ENCODE measurements around the gene SLC9A9. TPM values are rescaled to one million over a fixed set of nuclear protein-coding genes. Genes with fewer than 3 reads are reported as not detected.

SLC9A9 gene
- total and polyA plus RNA-seq, 7 experiments from 2014 or later = 9.3 to 23.1 (median 16.6) TPM

DNA sequence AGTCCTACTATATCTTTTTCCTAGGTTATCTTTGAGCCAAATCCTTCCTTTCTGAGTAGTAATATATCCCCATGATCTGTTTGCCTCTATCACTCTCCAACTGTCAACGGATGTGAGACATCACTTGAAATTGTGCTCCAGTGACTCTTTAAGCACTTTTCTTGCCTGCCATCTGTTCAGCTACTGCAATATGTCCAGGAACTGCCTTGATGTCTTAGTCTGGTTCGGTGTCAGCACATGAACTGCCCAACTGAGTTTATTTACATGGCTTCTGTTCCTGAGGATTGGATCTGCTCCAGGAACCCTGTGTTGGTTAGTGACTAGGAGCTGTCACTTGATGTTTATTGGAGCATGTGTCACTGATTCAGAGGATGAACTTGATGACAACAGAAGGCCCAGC, 116.5 kb downstream of the SLC9A9 start:
- DNase-seq (no peak), ATAC-seq (no peak)
- Mint-ChIP-seq H3K36me3 (peaks cover 0 to 24% (median 8%) of the 10 kb centered on the region in 5 donors), H3K27me3 (no peaks in the 10 kb centered on the region), H3K27ac (peak overlapping the region in 3 of 9 donors; percentile 33 to 79 (median 58)), H3K4me1 (peaks cover 0 to 14% (median 8%) of the 10 kb centered on the region in 7 donors), H3K4me3 (no peak overlapping the region), H3K9me3 (peaks cover 0 to 3% (median 0%) of the 10 kb centered on the region in 11 donors)
- H3K4me3 ChIP-seq (ENCODE audit: low read length) = no peak overlapping the region
- ChIA-PET POLR2A (no interaction called here), CTCF (no interaction called here)
- H3K36me3 ChIP-seq (ENCODE audit: control insufficient read depth in 2 of 3, insufficient read depth in 3 of 3, low read length in 3 of 3) = no peaks in the 10 kb centered on the region
- H3K27me3 ChIP-seq (ENCODE audit: control insufficient read depth in 2 of 2, insufficient read depth in 2 of 2, low read length in 2 of 2) = no peaks in the 10 kb centered on the region
- no peaks in the 10 kb centered on the region for H3K4me1 ChIP-seq (ENCODE audit: control insufficient read depth in 2 of 2, insufficient read depth in 2 of 2, low read length in 2 of 2)
- no peaks in the 10 kb centered on the region for H3K9me3 ChIP-seq (ENCODE audit: control insufficient read depth in 2 of 3, low read length in 3 of 3)
- no peak overlapping the region for H3K27ac ChIP-seq (ENCODE audit: low read depth, low read length)
- intact Hi-C loops (cut with micrococcal nuclease) = no loop called here

DNA sequence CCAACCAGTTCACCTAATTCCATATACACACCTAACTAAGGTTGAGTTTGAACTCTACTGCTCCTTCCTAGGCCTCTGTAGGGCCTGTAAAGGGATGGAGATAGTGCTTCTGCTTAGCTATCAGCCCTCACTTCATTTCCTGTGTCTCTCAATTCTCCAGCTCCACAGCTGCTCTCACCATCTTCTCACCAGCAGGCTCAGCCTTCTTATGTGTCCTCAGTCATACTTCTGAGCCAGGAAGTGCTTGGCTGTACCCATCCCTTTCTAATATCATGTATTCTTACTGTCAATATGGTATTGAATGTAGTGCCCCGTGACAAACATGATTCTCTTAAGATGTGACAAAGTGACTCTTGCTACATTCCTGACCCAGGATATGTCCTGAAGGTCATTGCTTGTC, 116.9 kb downstream of the SLC9A9 start:
- H3K27ac ChIP-seq (ENCODE audit: low read depth, low read length) = no peak overlapping the region
- Mint-ChIP-seq H3K9me3 (peaks cover 0 to 3% (median 0%) of the 10 kb centered on the region in 11 donors), H3K36me3 (peaks cover 0 to 24% (median 8%) of the 10 kb centered on the region in 5 donors), H3K27ac (peak overlapping the region in 4 of 9 donors; percentile 14 to 79 (median 46)), H3K4me1 (peaks cover 0 to 14% (median 8%) of the 10 kb centered on the region in 7 donors), H3K27me3 (no peaks in the 10 kb centered on the region), H3K4me3 (no peak overlapping the region)
- intact Hi-C loops (cut with micrococcal nuclease) = no loop called here
- no peak overlapping the region for H3K4me3 ChIP-seq (ENCODE audit: low read length)
- ChIA-PET POLR2A (no interaction called here), CTCF (no interaction called here)
- H3K27me3 ChIP-seq (ENCODE audit: control insufficient read depth in 2 of 2, insufficient read depth in 2 of 2, low read length in 2 of 2) = no peaks in the 10 kb centered on the region
- DNase-seq = no peak
- no peak for ATAC-seq
- H3K4me1 ChIP-seq (ENCODE audit: control insufficient read depth in 2 of 2, insufficient read depth in 2 of 2, low read length in 2 of 2) = no peaks in the 10 kb centered on the region
- H3K9me3 ChIP-seq (ENCODE audit: control insufficient read depth in 2 of 3, low read length in 3 of 3) = no peaks in the 10 kb centered on the region
- no peaks in the 10 kb centered on the region for H3K36me3 ChIP-seq (ENCODE audit: control insufficient read depth in 2 of 3, insufficient read depth in 3 of 3, low read length in 3 of 3)

DNA sequence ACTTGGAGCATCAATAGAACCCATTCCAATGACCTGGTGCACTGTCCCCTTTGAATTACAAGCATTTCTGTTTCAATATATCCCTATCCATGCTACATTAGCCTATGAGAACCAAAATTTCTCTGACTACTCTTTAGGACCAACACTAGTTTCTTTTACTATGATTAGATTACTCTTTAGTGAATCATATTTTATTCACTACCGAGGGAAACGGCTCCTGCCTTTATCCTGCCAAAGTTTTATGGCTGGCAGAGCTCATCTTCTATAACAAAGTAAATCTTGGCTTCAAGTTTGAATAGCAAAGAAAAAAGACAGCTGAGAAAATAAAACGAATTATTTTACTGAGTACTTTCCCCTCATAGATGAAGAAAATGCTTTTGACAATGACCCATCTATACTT, 120.9 kb downstream of the SLC9A9 start:
- H3K27ac Mint-ChIP-seq = no peak overlapping the region
- POLR2A ChIA-PET = no interaction called here
- no peak for ATAC-seq

DNA sequence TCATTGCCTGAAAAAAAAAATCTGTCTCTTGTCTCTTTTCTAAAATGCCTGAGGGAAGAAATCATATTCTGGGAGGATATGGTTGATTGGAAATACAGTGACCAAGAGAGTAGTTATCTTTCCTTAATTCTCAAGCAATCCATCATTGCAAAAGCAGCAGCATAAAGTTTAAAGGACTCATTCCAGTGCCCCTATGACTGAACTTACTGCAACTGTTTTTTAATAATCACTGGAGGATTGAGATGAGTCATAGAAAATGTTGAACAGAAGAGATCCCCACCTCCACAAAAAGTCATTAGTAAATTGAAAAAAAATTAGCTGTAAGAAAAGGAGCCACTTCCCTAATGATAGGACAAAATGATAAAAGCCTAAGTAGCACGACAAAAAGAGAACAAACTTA, 121.5 kb downstream of the SLC9A9 start:
- no peaks in the 10 kb centered on the region for H3K36me3 ChIP-seq (ENCODE audit: control insufficient read depth in 2 of 3, insufficient read depth in 3 of 3, low read length in 3 of 3)
- no peaks in the 10 kb centered on the region for H3K27me3 ChIP-seq (ENCODE audit: control insufficient read depth in 2 of 2, insufficient read depth in 2 of 2, low read length in 2 of 2)
- H3K4me1 Mint-ChIP-seq = peaks cover 0 to 11% (median 6%) of the 10 kb centered on the region in 7 donors
- ATAC-seq = no peak
- ChIA-PET CTCF (no interaction called here), POLR2A (interaction anchor here (0.6 kb wide), 1 partner anchor 1664 kb away, joined by 4 read pairs; no protein-coding TSS in a partner anchor)
- DNase-seq = no peak
- no peaks in the 10 kb centered on the region for H3K27me3 Mint-ChIP-seq
- H3K4me3 Mint-ChIP-seq = no peak overlapping the region
- intact Hi-C loops (cut with micrococcal nuclease) = no loop called here
- peaks cover 0 to 3% (median 0%) of the 10 kb centered on the region in 11 donors for H3K9me3 Mint-ChIP-seq
- H3K4me1 ChIP-seq (ENCODE audit: control insufficient read depth in 2 of 2, insufficient read depth in 2 of 2, low read length in 2 of 2) = no peaks in the 10 kb centered on the region
- peaks cover 0 to 31% (median 16%) of the 10 kb centered on the region in 5 donors for H3K36me3 Mint-ChIP-seq
- no peaks in the 10 kb centered on the region for H3K9me3 ChIP-seq (ENCODE audit: control insufficient read depth in 2 of 3, low read length in 3 of 3)
- H3K27ac ChIP-seq (ENCODE audit: low read depth, low read length) = no peak overlapping the region
- no peak overlapping the region for H3K4me3 ChIP-seq (ENCODE audit: low read length)
- no peak overlapping the region for H3K27ac Mint-ChIP-seq

More for the DNA sequence above, 120.9 kb downstream of the SLC9A9 start:
- Histone ChIP-seq H3K36me3 (ENCODE audit: control insufficient read depth in 2 of 3, insufficient read depth in 3 of 3, low read length in 3 of 3) (no peaks in the 10 kb centered on the region), H3K27me3 (ENCODE audit: control insufficient read depth in 2 of 2, insufficient read depth in 2 of 2, low read length in 2 of 2) (no peaks in the 10 kb centered on the region), H3K4me1 (ENCODE audit: control insufficient read depth in 2 of 2, insufficient read depth in 2 of 2, low read length in 2 of 2) (no peaks in the 10 kb centered on the region), H3K27ac (ENCODE audit: low read depth, low read length) (no peak overlapping the region), H3K4me3 (ENCODE audit: low read length) (no peak overlapping the region), H3K9me3 (ENCODE audit: control insufficient read depth in 2 of 3, low read length in 3 of 3) (no peaks in the 10 kb centered on the region)
- intact Hi-C loops (cut with micrococcal nuclease) = no loop called here
- DNase-seq = no peak
- peaks cover 0 to 13% (median 8%) of the 10 kb centered on the region in 7 donors for H3K4me1 Mint-ChIP-seq
- H3K9me3 Mint-ChIP-seq = peaks cover 0 to 3% (median 0%) of the 10 kb centered on the region in 11 donors
- H3K36me3 Mint-ChIP-seq = peaks cover 0 to 30% (median 14%) of the 10 kb centered on the region in 5 donors
- H3K4me3 Mint-ChIP-seq = no peak overlapping the region
- no peaks in the 10 kb centered on the region for H3K27me3 Mint-ChIP-seq
- CTCF ChIA-PET = no interaction called here

DNA sequence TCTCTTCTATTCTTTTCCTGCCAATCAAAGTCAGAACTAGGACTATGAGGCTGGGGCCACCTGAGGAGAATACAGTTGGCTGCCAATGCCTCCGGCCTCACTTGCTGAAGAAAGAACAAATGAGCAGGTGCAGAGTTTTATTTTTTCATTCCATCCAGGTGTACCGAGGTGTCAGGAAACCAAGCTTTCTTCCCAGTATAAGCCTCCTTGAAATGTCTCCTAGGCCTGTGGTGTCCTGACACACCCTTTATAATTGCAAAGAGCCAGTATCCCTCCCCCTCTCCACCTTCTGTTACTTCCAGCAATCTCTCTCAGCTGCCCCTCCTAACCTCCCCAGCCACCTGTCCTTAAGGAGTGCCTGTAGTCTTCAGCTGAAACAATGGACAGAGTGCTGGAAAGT, 127.9 kb downstream of the SLC9A9 start:
- CTCF ChIA-PET = no interaction called here

DNA sequence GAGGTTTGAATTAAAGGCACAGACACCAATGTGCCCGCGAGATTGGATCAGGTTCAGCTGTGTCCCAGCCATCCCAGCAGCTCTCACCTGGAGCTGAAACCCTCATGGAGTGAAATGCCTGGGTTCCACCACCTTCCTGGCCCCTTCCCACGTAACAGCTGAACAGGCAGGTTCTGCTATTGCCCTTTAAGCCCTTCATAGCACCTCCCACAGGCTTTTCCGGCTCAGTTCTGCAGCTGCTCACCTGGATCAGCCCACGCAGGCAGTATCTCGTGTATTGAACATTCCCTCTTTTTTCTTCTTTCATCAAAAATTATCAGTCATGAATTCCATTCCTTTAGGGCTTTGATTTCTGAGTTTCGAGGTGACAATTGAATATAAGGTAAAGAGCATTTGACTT, 129.8 kb downstream of the SLC9A9 start:
- Histone ChIP-seq H3K4me3 (ENCODE audit: low read length) (no peak overlapping the region), H3K9me3 (ENCODE audit: control insufficient read depth in 2 of 3, low read length in 3 of 3) (no peaks in the 10 kb centered on the region), H3K27ac (ENCODE audit: low read depth, low read length) (no peak overlapping the region), H3K27me3 (ENCODE audit: control insufficient read depth in 2 of 2, insufficient read depth in 2 of 2, low read length in 2 of 2) (no peaks in the 10 kb centered on the region), H3K36me3 (ENCODE audit: control insufficient read depth in 2 of 3, insufficient read depth in 3 of 3, low read length in 3 of 3) (no peaks in the 10 kb centered on the region), H3K4me1 (ENCODE audit: control insufficient read depth in 2 of 2, insufficient read depth in 2 of 2, low read length in 2 of 2) (no peaks in the 10 kb centered on the region)
- Mint-ChIP-seq H3K9me3 (peaks cover 0 to 4% (median 0%) of the 10 kb centered on the region in 11 donors), H3K27ac (no peak overlapping the region), H3K27me3 (no peaks in the 10 kb centered on the region), H3K4me3 (no peak overlapping the region), H3K4me1 (peaks cover 0 to 3% (median 0%) of the 10 kb centered on the region in 7 donors), H3K36me3 (peaks cover 0 to 34% (median 15%) of the 10 kb centered on the region in 5 donors)
- DNase-seq (no peak), ATAC-seq (no peak)
- CTCF ChIA-PET = no interaction called here
- POLR2A ChIA-PET = no interaction called here
- intact Hi-C loops (cut with micrococcal nuclease) = no loop called here

More for the DNA sequence above, 127.9 kb downstream of the SLC9A9 start:
- Histone ChIP-seq H3K27me3 (ENCODE audit: control insufficient read depth in 2 of 2, insufficient read depth in 2 of 2, low read length in 2 of 2) (no peaks in the 10 kb centered on the region), H3K27ac (ENCODE audit: low read depth, low read length) (no peak overlapping the region), H3K36me3 (ENCODE audit: control insufficient read depth in 2 of 3, insufficient read depth in 3 of 3, low read length in 3 of 3) (no peaks in the 10 kb centered on the region), H3K4me1 (ENCODE audit: control insufficient read depth in 2 of 2, insufficient read depth in 2 of 2, low read length in 2 of 2) (no peaks in the 10 kb centered on the region), H3K4me3 (ENCODE audit: low read length) (no peak overlapping the region), H3K9me3 (ENCODE audit: control insufficient read depth in 2 of 3, low read length in 3 of 3) (no peaks in the 10 kb centered on the region)
- no peak for DNase-seq
- ATAC-seq = no peak
- H3K4me1 Mint-ChIP-seq = peaks cover 0 to 3% (median 0%) of the 10 kb centered on the region in 7 donors
- peaks cover 3 to 38% (median 21%) of the 10 kb centered on the region in 5 donors for H3K36me3 Mint-ChIP-seq
- H3K9me3 Mint-ChIP-seq = peaks cover 0 to 4% (median 0%) of the 10 kb centered on the region in 11 donors
- no peaks in the 10 kb centered on the region for H3K27me3 Mint-ChIP-seq
- intact Hi-C loops (cut with micrococcal nuclease) = no loop called here
- no peak overlapping the region for H3K4me3 Mint-ChIP-seq
- POLR2A ChIA-PET = no interaction called here
- H3K27ac Mint-ChIP-seq = no peak overlapping the region

DNA sequence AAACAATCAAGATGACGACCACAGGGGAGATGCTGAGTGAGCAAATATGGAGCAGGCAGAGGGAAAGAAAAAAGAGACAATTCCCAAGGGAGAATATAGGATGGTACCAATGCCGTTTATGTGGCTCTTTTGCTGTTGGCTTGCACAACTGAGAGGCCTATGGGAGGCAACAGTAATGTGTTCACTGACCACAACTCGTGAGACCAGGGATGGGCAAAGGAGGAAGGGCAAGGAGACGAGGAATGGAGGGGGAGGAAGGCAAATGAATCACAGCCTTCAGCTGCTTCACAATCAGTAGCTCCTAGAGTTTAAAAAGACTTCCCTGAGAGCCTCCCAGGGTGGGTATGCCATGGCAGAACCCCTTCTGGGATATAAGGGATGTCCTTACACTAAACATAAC, 131.5 kb downstream of the SLC9A9 start:
- CTCF ChIA-PET = interaction anchor here (1.1 kb wide), 1 partner anchor 35 kb away, joined by 3 read pairs; no protein-coding TSS in a partner anchor
- H3K4me1 ChIP-seq (ENCODE audit: control insufficient read depth in 2 of 2, insufficient read depth in 2 of 2, low read length in 2 of 2) = no peaks in the 10 kb centered on the region
- no peaks in the 10 kb centered on the region for H3K27me3 ChIP-seq (ENCODE audit: control insufficient read depth in 2 of 2, insufficient read depth in 2 of 2, low read length in 2 of 2)
- Mint-ChIP-seq H3K27me3 (no peaks in the 10 kb centered on the region), H3K9me3 (peaks cover 0 to 4% (median 0%) of the 10 kb centered on the region in 11 donors), H3K4me3 (no peak overlapping the region), H3K4me1 (peaks cover 0 to 6% (median 4%) of the 10 kb centered on the region in 7 donors), H3K36me3 (peaks cover 0 to 29% (median 11%) of the 10 kb centered on the region in 5 donors), H3K27ac (no peak overlapping the region)
- H3K9me3 ChIP-seq (ENCODE audit: control insufficient read depth in 2 of 3, low read length in 3 of 3) = no peaks in the 10 kb centered on the region
- DNase-seq (no peak), ATAC-seq (no peak)
- intact Hi-C loops (cut with micrococcal nuclease) = no loop called here
- no peaks in the 10 kb centered on the region for H3K36me3 ChIP-seq (ENCODE audit: control insufficient read depth in 2 of 3, insufficient read depth in 3 of 3, low read length in 3 of 3)
- POLR2A ChIA-PET = no interaction called here
- no peak overlapping the region for H3K4me3 ChIP-seq (ENCODE audit: low read length)
- no peak overlapping the region for H3K27ac ChIP-seq (ENCODE audit: low read depth, low read length)
